ENCODE results near the gene MORN4. TPM values are rescaled to one million over a fixed set of nuclear protein-coding genes. Genes with fewer than 3 reads are reported as not detected.

The MORN4 gene
- total RNA-seq, 1 donor from 2014 or later = 15.8 TPM

DNA sequence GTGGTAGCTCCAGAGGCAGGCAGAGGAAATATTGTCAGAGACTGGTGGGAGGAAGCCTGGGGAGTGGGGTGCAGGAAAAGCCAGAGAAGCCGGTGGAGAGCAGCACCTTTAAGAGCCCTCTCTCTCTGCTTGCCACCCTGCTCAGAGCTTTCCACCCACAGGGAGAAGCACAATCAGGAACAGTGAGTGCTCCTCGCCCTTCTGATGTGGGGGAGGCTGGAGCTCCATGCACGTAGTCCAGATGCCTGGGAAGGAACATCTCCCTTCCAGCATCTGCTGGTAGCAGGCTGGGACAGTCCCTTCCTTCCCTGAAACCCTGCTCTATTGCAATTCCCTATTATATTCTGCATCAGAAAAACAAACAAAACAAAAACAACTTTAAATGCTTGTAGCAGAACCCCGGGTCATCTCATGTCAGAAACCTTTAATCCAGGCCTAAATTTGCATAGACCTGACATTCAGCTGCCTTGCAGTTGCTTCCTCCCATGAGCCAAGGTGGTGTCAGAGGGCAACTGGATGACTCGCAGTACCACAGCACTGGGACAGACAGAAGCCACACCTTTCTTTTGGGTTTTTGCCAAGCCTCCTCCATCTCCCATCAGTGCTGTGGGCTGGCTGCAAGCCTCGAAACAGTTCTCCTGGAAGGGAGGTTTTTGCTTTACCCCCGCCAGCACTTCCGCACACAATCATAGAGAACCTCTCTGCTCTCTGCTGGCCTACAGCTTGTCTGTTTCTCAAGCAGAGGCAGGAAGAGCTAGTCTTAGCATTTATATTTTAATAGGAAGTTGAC, 40.6 kb upstream of the MORN4 start:
- peaks cover 4% of the 10 kb centered on the region for H3K36me3 Mint-ChIP-seq
- no peaks in the 10 kb centered on the region for H3K4me1 Mint-ChIP-seq (ENCODE audit: unreplicated experiment)
- no peak overlapping the region for H3K4me3 Mint-ChIP-seq
- H3K9me3 Mint-ChIP-seq = no peaks in the 10 kb centered on the region
- TF ChIP-seq, protein P1, sequence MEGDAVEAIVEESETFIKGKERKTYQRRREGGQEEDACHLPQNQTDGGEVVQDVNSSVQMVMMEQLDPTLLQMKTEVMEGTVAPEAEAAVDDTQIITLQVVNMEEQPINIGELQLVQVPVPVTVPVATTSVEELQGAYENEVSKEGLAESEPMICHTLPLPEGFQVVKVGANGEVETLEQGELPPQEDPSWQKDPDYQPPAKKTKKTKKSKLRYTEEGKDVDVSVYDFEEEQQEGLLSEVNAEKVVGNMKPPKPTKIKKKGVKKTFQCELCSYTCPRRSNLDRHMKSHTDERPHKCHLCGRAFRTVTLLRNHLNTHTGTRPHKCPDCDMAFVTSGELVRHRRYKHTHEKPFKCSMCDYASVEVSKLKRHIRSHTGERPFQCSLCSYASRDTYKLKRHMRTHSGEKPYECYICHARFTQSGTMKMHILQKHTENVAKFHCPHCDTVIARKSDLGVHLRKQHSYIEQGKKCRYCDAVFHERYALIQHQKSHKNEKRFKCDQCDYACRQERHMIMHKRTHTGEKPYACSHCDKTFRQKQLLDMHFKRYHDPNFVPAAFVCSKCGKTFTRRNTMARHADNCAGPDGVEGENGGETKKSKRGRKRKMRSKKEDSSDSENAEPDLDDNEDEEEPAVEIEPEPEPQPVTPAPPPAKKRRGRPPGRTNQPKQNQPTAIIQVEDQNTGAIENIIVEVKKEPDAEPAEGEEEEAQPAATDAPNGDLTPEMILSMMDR (conservative IDR thresholded peaks at IDR 0.05) = no peak
- H3K27me3 Mint-ChIP-seq = no peaks in the 10 kb centered on the region
- no peak for DNase-seq (ENCODE audit: extremely low spot score, unreplicated experiment)
- no peak overlapping the region for H3K27ac Mint-ChIP-seq

DNA sequence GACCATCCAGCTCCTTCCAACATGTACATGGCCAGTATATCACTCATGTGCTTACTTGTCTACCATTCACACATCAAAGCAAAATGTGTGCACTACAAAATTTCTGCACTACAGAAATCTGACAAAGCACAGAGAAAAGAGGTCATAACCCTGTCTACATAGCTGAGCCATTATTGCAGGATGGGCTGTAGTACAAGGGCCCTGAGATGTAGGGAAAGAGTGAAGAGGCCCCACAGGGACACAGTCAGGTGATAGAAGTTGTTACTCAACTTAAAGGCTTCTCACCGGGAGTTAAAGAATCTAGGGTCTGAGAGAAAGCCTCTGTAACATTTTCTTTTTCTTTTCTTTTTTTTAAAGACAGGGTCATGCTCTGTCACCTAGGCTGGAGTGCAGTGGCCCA, 36.3 kb upstream of the MORN4 start:
- no peaks in the 10 kb centered on the region for H3K27me3 Mint-ChIP-seq
- no peaks in the 10 kb centered on the region for H3K4me1 Mint-ChIP-seq (ENCODE audit: unreplicated experiment)
- DNase-seq (ENCODE audit: extremely low spot score, unreplicated experiment) = no peak
- H3K9me3 Mint-ChIP-seq = no peaks in the 10 kb centered on the region
- peaks cover 8% of the 10 kb centered on the region for H3K36me3 Mint-ChIP-seq
- TF ChIP-seq, protein P1 (conservative IDR thresholded peaks at IDR 0.05) = no peak
- H3K27ac Mint-ChIP-seq = no peak overlapping the region
- H3K4me3 Mint-ChIP-seq = no peak overlapping the region

DNA sequence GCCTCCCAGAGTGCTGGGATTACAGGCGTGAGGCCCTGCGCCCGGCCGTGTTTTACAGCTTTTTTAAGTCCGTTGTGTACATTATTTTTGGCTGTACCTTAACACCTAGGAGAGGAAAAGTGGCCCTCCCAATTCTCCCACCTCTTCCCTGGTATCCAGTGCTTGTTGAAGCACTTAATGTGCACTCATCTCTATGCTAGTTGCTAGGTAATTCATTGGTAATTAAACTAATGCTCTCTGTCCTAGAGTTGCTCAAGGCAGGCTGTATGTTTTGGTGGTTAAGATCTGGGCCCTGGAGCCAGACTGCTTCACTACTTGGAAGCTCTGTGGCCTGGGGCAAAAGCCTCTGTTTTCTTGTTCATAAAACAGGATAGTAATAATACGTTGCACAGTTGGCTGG, 34.2 kb upstream of the MORN4 start:
- H3K27ac Mint-ChIP-seq = no peak overlapping the region
- peaks cover 20% of the 10 kb centered on the region for H3K36me3 Mint-ChIP-seq
- TF ChIP-seq, protein P1 (conservative IDR thresholded peaks at IDR 0.05) = no peak
- no peaks in the 10 kb centered on the region for H3K27me3 Mint-ChIP-seq
- no peak overlapping the region for H3K4me3 Mint-ChIP-seq
- DNase-seq (ENCODE audit: extremely low spot score, unreplicated experiment) = no peak
- H3K9me3 Mint-ChIP-seq = no peaks in the 10 kb centered on the region
- no peaks in the 10 kb centered on the region for H3K4me1 Mint-ChIP-seq (ENCODE audit: unreplicated experiment)

DNA sequence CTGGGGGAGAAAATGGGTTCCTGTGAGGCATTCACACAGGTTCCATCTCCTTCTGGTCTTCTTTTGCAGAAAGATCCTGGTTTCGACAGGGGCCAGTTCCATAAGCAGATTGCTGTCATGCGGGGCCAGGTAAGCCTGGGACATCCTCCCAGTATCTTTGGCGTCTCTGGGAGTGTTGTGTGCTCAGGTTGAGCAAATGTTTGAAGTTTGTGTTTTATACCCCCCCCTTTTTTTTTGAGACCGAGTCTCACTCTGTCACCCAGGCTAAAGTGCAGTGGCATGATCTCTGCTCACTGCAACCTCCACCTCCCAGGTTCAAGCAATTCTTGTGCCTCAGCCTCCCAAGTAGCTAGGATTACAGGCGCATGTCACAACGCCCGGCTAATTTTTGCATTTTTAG, 33.7 kb upstream of the MORN4 start:
- Mint-ChIP-seq H3K36me3 (peaks cover 21% of the 10 kb centered on the region), H3K9me3 (no peaks in the 10 kb centered on the region), H3K27ac (no peak overlapping the region), H3K27me3 (no peaks in the 10 kb centered on the region), H3K4me3 (no peak overlapping the region), H3K4me1 (ENCODE audit: unreplicated experiment) (no peaks in the 10 kb centered on the region)
- TF ChIP-seq, protein P1 (conservative IDR thresholded peaks at IDR 0.05) = no peak
- DNase-seq (ENCODE audit: extremely low spot score, unreplicated experiment) = no peak

DNA sequence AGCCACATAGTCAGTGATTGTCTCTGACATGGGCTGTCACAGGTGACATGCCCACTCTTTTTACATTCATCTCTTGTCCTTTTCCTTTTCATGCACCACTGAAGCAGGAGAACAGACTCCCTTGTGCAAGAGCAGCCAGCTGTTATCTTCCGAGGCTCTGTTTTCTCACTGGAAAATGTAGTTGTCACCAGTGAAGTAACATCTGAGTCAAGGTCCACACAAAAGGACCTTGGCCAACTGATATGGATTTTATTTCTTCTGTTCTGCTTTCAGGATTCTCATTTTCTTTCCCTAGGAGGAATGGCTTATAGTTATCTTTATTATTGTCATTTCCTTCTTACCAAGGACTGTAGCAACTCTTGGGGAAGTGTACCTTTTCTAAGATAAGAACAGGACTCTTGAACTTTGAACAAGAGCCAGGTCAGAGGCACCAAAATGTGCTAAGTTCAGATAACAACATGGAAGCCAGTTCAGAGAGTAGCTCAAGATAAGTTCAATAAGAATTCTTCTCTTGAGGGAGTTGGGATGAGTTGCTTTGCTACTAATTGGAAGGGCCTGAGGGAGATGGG, 31.1 kb upstream of the MORN4 start:
- no peak overlapping the region for H3K4me3 Mint-ChIP-seq
- H3K9me3 Mint-ChIP-seq = no peaks in the 10 kb centered on the region
- H3K27me3 Mint-ChIP-seq = no peaks in the 10 kb centered on the region
- peaks cover 17% of the 10 kb centered on the region for H3K36me3 Mint-ChIP-seq
- H3K27ac Mint-ChIP-seq = no peak overlapping the region
- no peak for DNase-seq (ENCODE audit: extremely low spot score, unreplicated experiment)
- H3K4me1 Mint-ChIP-seq (ENCODE audit: unreplicated experiment) = peaks cover 4% of the 10 kb centered on the region
- TF ChIP-seq, protein P1 (conservative IDR thresholded peaks at IDR 0.05) = no peak
